ENCODE measurements around the gene CAVIN1.
A peak's percentile ranks its signal among the peaks of the same experiment; 100 is the strongest.
"Not testable (repeated sequence)": the region's sequence is repeated elsewhere in the genome, so short reads cannot be mapped to it uniquely, and the experiment has no call there.

Gene CAVIN1

DNA sequence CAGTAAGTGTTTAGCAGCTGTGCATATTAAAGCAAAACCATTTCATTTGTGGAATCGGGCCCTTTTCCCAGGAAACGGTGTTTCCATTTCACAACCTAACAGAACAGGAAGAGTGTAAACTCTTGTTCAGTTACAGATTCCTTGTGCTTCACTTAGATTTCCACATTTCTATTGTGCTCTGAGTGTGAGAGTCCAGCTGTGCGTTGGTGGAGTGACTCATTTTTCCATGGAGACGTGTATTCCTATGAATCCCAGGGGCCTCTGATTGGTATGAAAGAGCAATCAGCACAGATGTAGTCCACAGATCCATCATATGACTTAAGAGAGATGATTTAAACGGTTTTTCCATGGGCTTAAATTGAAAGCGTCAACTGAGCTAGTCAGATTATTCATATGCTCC is 13.3 kb upstream of the CAVIN1 start:
- no peak for DNase-seq (ENCODE audit: low read depth in 1 of 2, low spot score in 1 of 2)

DNA sequence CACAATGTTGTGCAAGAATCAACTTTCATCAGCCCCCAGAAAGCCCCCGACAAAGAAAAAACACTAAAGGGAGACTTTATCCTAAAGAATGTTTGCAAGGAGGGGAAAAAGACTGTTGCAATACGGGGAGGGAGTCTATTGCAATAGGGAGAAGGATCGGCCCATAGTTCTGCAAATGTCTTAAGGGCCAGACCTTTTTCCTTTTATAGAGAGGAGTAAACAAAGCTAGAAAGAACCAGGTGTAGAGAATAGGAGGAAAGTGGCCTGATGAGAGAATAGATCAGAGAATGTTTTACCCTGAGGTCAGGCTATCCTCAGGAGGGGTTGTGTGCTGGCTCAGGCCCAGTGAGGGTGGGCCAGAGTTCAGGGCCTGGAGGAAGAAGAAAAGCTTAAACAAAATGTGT is 8.7 kb upstream of the CAVIN1 start:
- DNase-seq (ENCODE audit: low read depth in 1 of 2, low spot score in 1 of 2): no peak

DNA sequence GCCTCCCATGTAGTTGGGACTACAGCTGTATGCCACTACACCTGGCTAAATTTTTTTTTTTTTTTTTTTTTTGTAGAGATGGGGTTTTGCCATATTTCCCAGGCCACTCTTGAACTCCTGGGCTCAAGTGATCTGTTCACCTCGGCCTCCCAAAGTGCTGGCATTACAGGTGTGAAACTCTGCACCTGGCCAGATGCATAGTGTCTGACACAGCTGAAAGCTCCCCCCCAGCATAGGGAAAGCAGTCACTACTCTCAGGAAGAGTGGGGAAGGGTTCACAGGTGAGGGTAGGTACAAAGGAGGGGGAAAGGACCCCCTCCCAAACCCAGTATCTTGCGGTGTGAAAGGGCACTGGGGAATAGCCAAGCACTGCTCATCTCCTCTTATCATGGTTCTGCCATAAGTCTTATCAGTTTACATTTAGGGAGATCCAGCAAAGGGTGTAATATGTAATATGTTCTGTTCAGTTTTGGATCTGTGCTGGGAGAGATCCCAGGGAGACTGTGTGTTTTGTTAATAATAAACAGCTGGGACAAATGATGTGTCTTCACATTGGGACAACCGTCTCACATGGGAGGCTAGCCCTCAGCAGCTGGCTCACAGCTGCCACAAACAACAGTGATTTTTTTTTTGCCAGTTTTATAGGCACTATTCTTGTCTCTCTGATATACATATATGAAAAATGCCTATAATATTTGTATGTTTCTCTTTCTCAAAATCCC is 6.8 kb upstream of the CAVIN1 start:
- DNase-seq (ENCODE audit: low read depth in 1 of 2, low spot score in 1 of 2): no peak

DNA sequence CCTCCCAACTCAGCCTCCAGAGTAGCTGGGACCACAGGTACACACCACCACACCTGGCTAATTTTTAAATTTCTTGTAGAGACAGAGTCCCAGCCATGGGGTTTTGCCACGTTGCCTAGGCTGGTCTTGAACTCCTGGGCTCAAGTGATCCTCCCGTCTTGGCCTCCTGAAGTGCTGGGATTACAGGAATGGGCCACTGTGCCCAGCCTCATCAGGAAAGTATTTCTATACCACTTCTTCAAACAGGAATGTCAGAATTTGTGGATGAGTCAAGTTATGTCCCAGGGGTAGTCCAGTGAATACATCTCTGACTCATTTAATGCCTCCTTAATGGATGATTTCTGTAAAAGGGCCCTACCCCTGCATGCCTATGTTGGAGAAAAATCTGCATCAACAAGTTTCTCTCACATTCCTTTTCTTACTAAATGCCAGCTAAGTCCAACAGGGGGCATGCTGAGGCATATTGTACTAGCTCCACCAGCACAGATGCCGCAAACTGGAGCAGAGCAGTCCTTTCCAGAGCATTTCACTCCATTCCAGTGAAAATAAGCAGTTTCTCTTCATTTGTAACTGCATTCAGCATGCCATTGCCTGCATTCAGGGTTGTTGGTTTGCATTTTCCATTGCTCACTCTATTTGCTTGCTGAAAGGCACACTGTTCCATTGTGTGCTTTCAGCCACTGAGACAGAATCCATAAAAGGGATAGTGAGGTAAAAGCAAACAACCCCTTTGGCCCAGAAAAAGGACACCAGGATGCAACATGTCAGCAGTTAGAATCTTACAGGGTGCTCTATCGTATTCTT is 5.3 kb upstream of the CAVIN1 start:
- no peak for DNase-seq (ENCODE audit: low read depth in 1 of 2, low spot score in 1 of 2)

DNA sequence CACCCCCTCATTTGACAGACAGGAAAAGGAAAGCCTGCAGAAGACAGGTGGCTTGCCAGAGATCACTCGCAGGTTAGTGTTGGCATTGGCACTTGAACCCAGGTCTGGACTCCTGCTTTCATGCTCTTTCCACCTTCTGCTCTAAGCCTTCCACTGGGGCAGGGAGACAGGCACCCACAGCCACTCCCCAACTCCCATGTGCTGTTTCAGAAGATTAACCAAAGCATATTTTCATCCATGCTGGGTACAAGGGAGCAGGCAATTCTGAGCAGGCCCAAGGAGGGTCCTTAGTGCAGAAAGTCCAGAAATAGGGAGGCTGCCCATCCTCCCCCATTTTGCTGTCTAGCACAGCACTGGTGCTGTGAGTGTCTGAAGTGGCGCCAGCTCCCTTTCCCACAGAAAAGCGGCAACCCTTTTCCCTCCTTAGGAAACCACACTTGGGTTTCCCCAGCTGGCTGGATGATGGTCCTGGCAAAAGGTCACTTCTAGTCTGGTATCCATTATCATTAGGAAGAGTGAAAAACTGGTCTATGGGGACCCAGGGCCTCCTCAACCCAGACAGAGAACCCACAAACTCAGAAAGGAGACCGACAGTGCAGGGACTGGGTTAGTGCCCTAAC is 2.0 kb upstream of the CAVIN1 start:
- no peak for DNase-seq (ENCODE audit: low read depth in 1 of 2, low spot score in 1 of 2)

DNA sequence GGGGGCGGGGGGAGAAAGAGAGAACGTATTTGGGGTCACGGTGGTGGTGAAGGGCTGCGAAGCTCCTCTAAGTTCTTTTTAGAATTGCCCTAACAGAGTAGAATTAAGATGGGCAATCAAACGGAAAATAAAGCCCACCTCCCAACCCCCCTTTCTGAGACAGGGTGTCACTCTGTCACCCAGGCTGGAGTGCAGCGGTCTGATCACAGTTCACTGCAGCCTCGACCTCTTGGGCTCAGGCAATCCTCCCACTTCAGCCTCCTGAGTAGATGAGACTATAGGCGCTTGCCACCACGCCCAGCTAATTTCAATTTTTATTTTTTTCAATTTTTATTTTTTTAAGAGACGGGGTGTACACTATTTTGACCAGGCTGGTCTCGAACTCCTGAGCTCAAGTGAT is 710 bp upstream of the CAVIN1 start:
- no peak for DNase-seq (ENCODE audit: low read depth in 1 of 2, low spot score in 1 of 2)

DNA sequence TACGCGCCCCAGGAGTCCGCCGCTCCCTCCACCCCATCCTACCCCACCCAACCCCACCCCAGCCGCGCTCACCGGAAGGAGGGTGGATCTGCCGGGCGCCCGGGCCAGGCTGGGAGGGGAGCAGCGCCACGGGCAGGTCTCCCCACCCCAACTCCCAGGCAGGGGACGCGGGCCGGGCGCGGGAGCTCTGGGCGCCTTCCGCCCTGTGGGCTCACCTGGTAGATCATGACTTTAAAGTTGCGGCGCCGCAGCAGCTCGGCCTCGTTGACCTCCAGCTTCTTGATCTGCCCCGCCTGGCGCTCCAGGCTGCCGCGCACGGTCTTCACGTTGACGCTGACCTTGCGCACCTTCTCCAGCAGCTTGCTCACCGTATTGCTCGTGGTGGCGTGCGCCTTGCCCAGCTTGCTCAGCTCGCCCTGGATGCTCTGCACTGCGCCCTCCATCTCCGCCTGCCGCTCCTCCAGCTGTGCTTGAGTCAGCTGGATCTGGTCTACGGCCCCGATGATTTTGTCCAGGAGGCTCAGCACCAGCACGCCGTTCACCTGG is 571 bp downstream of the CAVIN1 start:
- DNase-seq (ENCODE audit: low read depth in 1 of 2, low spot score in 1 of 2): no peak

DNA sequence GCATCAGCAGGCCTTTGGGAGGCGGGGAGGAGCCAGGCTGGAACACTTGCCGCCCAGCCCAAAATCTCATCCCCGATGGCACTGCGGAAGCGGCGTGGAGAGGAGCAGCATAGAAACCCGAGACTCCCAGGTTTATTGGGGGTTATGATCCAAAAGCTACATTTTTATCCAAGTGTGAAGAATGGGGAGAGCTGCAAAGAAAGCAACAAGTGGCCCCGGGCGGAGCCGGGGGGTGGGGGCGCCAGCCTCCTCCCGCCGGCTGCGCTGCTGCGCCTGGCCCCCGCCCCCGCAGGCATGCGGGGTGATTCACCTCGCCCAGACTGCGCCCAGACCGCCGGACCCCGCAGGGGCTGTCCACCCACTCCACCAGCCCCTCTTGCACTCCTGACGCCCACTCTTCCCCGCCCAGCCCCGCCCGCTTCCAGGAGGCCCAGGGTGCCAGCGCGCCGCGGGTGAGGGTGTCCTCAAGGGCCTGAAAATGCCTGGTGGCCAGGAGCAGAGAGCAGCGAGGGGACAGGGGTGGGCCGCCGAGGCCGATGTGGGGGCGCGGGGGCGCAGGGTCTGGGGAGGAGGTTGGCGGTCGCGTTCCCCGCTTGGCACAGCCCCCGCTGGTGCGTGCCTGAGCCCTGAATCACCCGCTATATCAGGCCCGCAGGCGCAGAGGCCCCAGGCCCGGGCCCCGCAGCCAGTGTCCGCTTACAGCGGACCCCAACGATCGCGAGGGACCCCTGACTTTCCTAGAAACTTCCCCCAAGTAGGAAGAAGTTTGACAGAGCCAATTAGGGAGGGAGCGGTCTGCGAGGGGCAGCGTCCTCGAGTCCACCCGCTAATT is 1.3 kb downstream of the CAVIN1 start:
- DNase-seq (ENCODE audit: low read depth in 1 of 2, low spot score in 1 of 2): no peak

DNA sequence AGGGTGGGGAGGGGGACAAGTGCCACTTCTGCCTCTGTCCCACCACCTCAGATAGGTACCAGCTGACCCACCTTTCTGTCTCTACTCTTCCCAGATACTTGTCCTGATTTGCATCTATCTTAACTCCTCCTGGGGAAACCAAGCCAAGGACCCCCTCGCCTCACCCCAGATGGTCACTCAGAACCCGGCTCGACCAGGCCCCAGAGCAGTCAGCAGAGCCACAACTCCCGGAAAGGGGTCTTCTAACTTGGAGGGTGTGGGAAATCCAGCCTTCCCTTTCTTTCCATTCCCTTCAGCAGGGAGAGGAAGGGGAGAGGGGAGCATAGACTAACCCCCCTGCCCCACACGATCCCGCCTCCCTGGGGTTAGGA is 1.9 kb downstream of the CAVIN1 start:
- no peak for DNase-seq (ENCODE audit: low read depth in 1 of 2, low spot score in 1 of 2)

DNA sequence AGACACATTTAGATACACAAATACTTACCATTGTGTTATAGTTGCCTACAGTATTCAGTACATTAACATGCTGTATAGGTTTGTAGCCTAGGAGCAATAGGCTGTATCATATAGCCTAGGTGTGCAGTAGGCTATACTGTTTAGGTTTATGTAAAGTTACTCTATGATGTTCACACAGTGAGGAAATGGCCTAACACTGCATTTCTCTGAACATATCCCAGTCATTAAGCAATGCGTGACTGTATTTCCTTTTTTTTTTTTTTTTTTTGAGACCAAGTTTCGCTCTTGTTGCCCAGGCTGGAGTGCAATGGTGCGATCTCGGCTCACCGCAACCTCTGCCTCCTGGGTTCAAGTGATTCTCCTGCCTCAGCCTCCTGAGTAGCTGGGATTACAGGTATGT is 5.1 kb downstream of the CAVIN1 start:
- DNase-seq (ENCODE audit: low read depth in 1 of 2, low spot score in 1 of 2): not testable (repeated sequence)

DNA sequence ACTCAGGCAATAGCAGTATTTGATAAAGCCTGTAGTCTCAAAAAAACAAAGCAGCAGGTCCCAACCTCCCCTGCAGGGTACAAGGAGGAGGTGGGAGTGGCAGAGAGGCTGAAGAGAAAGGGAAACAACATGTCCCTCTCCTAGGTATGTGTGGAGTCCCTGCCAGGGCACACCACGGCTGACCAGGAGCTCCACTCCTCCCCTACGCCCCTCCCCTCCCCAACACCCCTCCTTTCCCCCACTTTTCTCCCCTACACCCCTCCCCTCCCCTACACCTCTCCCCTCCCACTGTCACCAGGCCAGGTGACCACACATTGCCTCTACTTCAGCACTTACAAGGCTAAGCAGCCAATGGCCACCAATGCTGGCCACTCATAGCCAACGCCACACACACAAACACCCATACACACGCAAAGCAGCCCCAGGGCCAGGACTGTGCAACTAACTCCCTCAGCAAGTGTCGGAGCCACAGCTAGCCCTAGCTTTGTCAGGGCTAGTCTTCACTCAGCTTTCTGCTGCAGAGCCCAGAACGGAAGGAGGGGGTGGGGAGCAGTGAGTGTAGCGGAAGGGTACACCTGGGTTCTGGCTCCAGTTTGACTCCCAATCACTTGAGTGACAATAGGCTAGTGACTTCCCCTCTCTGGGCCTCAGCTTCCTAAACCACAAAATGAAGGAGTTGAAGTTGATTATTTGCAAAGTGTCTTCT is 8.2 kb downstream of the CAVIN1 start:
- peak in 1 of 2 donors; percentile 37 for DNase-seq (ENCODE audit: low read depth in 1 of 2, low spot score in 1 of 2)

DNA sequence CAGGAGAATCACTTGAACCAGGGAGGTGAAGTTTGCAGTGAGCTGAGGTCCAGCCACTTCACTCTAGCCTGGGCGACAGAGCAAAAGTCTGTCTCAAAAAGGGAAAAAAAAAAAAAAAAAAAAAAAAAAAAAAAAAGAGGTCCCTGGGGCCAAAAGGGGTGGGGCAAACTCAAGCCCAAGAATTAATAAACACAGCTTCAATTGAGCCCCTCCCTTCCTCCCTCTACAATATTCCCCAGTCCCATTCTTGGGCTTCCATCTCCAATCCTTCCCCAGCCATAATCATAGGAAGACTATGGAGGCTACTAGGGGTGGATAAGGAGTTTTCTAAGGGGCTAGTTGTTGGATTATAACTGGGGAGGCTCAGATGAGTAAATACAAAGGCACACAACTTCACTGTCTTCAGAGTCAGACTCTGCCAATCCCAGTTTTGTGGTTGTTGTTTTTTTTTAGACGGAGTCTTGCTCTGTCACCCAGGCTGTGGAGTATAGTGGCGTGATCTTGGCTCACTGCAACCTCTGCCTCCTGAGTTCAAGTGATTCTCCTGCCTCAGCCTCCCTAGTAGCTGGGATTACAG is 9.5 kb downstream of the CAVIN1 start:
- no peak for DNase-seq (ENCODE audit: low read depth in 1 of 2, low spot score in 1 of 2)

DNA sequence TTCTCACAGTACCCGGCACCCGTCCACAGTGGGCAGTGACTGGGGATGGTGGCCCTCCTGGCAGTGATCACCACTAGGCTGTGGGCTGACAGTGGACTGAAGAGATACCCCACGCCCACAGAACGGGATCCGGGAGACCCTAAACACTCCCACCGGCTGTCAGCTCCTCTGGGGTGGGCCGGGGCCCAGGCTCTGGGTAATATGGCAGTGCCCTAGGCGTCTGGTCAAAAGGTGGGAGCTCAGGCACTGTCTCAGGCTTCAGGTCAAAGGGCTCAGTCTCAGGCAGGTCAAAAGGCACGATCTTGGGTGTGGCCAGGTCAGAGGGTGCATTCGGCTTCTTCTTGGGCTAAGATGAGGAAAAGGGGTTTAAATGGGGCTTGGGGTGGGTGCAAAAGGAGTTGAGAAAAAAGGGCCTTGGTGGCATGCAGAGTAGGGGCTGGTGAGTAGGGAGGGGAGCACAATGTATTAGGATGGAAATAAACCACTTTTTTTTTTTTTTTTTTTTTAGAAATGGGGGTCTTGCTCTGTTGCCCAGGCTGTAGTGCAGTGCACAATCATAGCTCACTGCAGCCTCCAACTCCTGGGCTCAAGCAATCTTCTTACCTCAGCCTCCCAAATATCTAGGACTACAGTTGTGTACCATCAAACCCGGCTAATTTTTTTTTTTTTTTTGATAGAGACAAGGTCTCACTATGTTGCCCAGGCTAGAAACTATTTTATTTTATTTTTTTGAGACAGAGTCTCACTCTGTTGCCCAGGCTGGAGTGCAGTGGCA is 11.0 kb downstream of the CAVIN1 start:
- DNase-seq (ENCODE audit: low read depth in 1 of 2, low spot score in 1 of 2): no peak

DNA sequence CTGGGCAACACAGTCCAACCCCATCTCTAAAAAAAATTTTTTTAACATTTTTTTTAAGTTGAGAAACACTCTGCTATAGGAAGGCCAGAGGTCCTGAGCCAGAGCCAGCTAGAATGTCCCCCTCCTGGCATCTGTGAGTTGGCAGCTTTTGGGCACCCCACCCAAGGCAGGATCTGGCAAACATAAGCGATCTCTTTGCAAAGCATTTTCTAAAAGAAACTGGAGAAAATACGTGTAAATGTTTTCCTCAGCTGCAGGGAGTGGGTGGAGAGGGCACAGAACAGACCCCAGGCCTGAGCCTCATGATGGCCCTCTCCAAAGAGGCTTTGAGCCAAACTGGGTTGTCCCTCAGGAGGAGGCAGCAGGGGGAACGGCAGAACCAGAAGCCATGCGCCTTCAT is 11.7 kb downstream of the CAVIN1 start:
- no peak for DNase-seq (ENCODE audit: low read depth in 1 of 2, low spot score in 1 of 2)

DNA sequence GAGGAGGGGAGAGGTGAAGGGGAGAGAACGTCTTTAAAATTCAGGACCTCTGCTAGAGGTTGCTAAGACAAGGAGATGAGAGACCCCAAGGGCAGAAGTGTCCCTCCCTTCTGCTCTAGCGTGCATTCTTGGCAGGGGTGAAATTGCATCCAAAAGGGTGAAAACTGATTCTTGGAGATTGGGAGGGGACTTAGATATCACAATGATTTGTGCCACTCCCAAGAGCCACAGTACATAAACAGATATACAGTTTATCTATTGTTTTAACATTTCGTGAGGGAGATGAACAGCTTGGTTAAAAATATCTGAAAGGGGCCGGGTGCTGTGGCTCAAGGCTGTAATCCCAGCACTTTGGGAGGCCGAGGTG is 12.8 kb downstream of the CAVIN1 start:
- no peak for DNase-seq (ENCODE audit: low read depth in 1 of 2, low spot score in 1 of 2)

DNA sequence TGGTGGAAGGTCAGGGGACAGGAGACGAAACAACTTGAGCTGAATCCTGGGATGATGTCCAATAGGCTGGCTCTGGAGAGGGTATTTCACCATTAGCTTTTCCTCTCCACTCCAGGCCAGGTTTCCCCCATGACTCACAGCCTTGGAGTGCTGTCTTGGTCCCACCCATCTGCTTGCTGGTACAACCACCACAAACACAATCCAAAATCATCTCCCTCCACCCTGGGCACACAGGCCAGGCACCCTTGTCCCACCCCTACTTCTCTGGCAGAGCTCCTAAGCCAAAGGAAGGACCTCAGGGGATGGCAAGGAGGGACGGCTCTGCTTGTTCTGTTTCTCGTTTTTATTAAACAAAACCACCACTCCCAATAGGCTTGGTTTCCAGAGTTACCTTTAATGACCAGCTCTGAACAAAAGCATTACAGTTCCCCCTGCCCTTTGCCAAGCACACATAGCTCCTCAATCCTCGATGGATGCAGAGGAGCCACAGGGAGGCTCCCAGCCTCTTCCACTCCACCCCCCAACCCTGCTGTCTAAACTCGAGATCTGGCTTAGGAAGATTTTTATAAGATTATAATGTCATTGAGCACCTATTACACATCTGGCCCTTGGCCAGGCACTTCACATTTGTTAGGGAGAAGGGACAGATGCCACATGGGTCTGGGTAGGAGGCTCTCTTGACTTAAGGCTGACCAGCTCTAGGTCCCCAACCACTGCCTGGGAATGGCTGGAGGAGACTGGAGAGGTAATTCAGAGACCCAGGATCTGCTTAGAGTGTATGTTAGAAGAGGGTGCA is 13.3 kb downstream of the CAVIN1 start:
- DNase-seq (ENCODE audit: low read depth in 1 of 2, low spot score in 1 of 2): no peak

DNA sequence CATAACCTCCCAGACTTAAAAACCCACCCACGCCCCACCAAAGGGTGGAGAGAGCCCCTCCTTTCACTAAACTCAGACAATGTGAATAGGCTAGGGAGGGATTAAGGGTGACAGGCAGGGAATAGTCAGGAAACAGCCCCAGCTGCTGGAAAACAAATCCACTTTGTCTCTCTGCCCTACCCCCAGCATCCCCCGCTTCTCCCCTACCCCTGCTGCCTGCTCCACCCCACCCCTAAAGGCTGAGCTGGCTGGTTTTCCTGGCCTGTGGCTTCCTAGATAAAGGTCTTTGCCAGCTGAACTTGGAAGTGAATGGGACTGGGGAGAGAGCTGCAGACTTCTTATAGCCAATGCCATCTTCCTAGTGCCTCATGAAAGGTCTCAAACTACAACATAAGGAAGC is 15.0 kb downstream of the CAVIN1 start:
- no peak for DNase-seq (ENCODE audit: low read depth in 1 of 2, low spot score in 1 of 2)

DNA sequence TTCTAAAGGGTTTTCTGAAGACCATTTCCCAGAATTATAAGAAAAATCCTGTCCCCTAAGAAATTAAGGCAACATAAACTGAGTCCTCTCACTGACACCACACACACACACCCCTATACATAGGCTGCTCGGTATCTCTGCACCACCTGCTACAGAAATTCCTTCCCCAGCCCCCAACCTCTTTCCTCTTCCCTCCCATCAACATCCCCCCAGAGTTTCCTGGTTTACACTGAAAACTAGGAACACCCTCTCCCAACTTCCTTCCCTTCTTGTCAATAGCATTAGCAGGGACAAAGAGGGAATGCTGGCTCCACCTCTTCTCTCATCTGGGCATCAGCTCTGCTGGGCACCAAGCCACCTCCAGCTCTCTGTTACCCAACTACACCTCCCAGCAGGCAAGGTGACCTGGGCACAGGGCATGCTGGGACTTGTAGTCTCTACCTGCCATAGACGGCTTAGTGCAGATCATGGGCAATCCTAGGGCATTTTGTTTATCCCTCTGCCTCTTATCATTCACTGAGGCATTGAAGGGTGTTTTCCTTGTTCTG is 15.7 kb downstream of the CAVIN1 start:
- peak; percentile 24 to 34 for DNase-seq (ENCODE audit: low read depth in 1 of 2, low spot score in 1 of 2)

All from stimulated activated CD4-positive, alpha-beta T cell treated with anti-CD3 and anti-CD28 coated beads, Interleukin-15, amount 100 ng/mL, for 1 hour (primary cell).